ENCODE results near the gene LRSAM1. TPM values are rescaled to one million over a fixed set of nuclear protein-coding genes. Genes with fewer than 3 reads are reported as not detected.

The LRSAM1 gene
- total and polyA plus RNA-seq, 9 of the 15 experiments (the other 6 are each of a cell fraction or from before 2014, with no cell fraction given), result 0.07 to 16.2 (median 4.7) TPM

DNA sequence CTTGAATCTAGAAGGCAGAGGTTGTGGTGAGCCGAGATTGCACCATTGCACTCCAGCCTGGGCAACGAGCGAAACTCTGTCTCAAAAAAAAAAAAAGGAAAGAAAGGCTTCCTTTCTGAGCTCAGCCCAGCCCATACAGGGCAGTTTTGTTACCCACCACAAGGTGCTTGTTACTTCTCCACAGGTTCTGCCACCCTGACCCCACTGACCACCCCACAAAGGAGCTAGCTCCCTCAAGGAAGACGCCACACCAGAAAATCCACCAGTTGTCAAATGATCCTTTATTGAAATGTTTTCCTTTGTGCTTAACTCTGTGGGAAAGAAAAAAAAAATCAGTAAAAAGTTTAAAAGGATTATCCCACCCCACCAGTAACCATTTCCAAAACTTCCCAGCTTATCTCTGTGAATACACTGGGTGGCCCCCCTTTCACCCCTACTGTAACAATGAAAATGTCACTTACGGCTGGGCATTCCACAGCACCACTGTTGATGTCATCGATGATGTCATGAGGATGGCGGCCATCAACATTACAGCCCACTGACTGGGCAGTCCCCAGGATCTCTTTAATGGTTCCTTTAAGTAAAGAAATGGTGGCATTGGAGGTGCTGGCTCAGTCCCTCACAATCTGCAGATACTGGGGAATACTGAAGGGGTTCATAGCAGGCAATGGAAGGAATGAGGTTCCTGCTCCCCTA, 3.7 kb upstream of the LRSAM1 start (continued):
- TF ChIP-seq POLR2AphosphoS2 (IDR thresholded peaks at IDR 0.05; ENCODE audit: low read length), result 0 out of 2 replicates have a peak, but pooled peaks have one; percentile 18
- TF ChIP-seq KAT2B (IDR thresholded peaks at IDR 0.05; ENCODE audit: low read depth, low read length), result no peak
- no peak for TF ChIP-seq HNRNPLL (IDR thresholded peaks at IDR 0.05; ENCODE audit: low read depth, low read length, poor library complexity, severe bottlenecking)
- no peak for TF ChIP-seq FOS (IDR thresholded peaks at IDR 0.05; ENCODE audit: extremely low read depth, insufficient read length)
- TF ChIP-seq, protein P1, sequence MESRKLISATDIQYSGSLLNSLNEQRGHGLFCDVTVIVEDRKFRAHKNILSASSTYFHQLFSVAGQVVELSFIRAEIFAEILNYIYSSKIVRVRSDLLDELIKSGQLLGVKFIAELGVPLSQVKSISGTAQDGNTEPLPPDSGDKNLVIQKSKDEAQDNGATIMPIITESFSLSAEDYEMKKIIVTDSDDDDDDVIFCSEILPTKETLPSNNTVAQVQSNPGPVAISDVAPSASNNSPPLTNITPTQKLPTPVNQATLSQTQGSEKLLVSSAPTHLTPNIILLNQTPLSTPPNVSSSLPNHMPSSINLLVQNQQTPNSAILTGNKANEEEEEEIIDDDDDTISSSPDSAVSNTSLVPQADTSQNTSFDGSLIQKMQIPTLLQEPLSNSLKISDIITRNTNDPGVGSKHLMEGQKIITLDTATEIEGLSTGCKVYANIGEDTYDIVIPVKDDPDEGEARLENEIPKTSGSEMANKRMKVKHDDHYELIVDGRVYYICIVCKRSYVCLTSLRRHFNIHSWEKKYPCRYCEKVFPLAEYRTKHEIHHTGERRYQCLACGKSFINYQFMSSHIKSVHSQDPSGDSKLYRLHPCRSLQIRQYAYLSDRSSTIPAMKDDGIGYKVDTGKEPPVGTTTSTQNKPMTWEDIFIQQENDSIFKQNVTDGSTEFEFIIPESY (CRISPR knock-in tag; IDR thresholded peaks at IDR 0.05), result peak; percentile 57; the same call in 1 of the 2 replicates

DNA sequence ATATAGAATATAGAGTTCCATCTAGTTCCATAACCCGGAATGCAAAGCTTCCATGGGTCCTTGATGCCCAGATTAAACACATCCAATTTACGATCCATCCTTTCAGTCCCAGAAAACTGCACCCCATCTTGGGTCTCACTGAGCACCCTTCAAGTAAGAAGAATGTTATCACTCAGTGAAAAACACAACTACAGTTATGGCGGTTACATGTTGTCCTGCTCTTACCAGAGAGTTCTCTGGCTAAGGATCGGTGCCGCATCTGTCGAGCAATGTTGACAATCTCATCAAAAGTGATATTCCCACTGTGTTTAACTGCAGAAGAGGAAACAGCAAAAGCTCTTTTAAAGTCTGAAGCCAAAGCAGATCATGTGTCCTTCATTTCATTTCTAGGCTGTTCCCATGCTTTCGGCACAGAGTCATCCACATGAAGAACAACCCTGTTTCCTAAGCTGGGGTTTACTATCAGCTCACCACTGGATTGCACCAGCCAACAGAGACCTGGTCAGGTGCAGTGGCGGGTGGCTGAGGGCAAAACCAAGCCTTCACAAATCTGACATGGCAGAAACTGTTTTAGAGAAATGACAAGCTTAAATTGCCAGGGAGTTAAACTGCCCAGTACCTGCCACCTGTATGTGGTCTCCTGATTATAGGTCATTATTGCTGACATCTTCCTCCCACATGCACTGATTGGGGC, 3.1 kb upstream of the LRSAM1 start:
- BruUV-seq (replicated peaks), result no TSS peak
- no peak overlapping the region for H2AFZ ChIP-seq (ENCODE audit: low read depth, low read length)
- intact Hi-C loops (cut with micrococcal nuclease) (no loop called here), in situ Hi-C loops (cut with MboI) (no loop called here)
- H3K79me2 ChIP-seq (ENCODE audit: control insufficient read depth, insufficient read depth, low read length), result peaks cover 61% of the 10 kb centered on the region
- H3K4me2 ChIP-seq (ENCODE audit: insufficient read depth, low read length), result peak overlapping the region; percentile 100
- H3K4me1 ChIP-seq (replicated peaks in 1 of 2; ENCODE audit: control insufficient read depth in 2 of 2, insufficient read depth in 2 of 2, low read length in 2 of 2), result peaks cover 18 to 19% of the 10 kb centered on the region in 2 experiments; a peak in 4 of 5 replicates
- H3K27ac ChIP-seq (ENCODE audit: extremely low read depth, low read depth, low read length), result peak overlapping the region; percentile 82; the same call in 2 of the 3 replicates
- WGBS (ENCODE audit: insufficient coverage, low coverage, missing lambda C conversion rate), result 73% methylated on average over 8 of the region's 8 CpGs
- peaks cover 12% of the 10 kb centered on the region for H3K9me3 ChIP-seq (replicated peaks; ENCODE audit: control insufficient read depth, insufficient read depth, low read depth, low read length)
- H3K36me3 ChIP-seq (ENCODE audit: control insufficient read depth, insufficient read depth, low read length), result peaks cover 73% of the 10 kb centered on the region
- FAIRE-seq, result no peak
- peak overlapping the region; percentile 78; the same call in 1 of the 2 replicates for H3K4me3 ChIP-seq
- no peaks in the 10 kb centered on the region for H3K27me3 ChIP-seq (ENCODE audit: control insufficient read depth in 2 of 2, insufficient read depth in 2 of 2, low read length in 2 of 2)
- H3K9ac ChIP-seq (ENCODE audit: insufficient read depth in 1 of 2, low read depth in 2 of 2, low read length in 2 of 2), result peak overlapping the region; percentile 94 to 97
- no peak for ATAC-seq
- no peaks in the 10 kb centered on the region for H3K9me1 ChIP-seq (ENCODE audit: control insufficient read depth, insufficient read depth, low read length)
- POLR2A ChIA-PET, result interaction anchor here (0.5 to 5.5 kb wide), 6 partner anchors 16 to 444 kb away, joined by 3 to 30 read pairs (median 3); partner anchors contain the start of gene ZNF79
- peaks cover 35% of the 10 kb centered on the region for H4K20me1 ChIP-seq (replicated peaks; ENCODE audit: control insufficient read depth, insufficient read depth, low read length)
- CTCF ChIA-PET (ENCODE audit: low intra/inter-chr PET ratio), result no interaction called here
- no peak for DNase-seq (ENCODE audit: extremely low read depth in 1 of 4, low spot score in 3 of 4)
- TF ChIP-seq, protein P2, sequence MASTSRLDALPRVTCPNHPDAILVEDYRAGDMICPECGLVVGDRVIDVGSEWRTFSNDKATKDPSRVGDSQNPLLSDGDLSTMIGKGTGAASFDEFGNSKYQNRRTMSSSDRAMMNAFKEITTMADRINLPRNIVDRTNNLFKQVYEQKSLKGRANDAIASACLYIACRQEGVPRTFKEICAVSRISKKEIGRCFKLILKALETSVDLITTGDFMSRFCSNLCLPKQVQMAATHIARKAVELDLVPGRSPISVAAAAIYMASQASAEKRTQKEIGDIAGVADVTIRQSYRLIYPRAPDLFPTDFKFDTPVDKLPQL (IDR thresholded peaks at IDR 0.05; ENCODE audit: extremely low read depth, insufficient read length), result no peak
- TF ChIP-seq ZNF431 (CRISPR knock-in tag; IDR thresholded peaks at IDR 0.05) (0 out of 2 replicates have a peak, but pooled peaks have one; percentile 16), CHCHD3 (CRISPR knock-in tag; IDR thresholded peaks at IDR 0.05) (no peak), EHMT2 (IDR thresholded peaks at IDR 0.05) (no peak), ZC3H8 (IDR thresholded peaks at IDR 0.05) (no peak), HNRNPL (IDR thresholded peaks at IDR 0.05; ENCODE audit: low read depth, low read length) (0 out of 2 replicates have a peak, but pooled peaks have one; percentile 39)
- TF ChIP-seq, protein P3, sequence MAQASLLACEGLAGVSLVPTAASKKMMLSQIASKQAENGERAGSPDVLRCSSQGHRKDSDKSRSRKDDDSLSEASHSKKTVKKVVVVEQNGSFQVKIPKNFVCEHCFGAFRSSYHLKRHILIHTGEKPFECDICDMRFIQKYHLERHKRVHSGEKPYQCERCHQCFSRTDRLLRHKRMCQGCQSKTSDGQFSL (CRISPR knock-in tag; IDR thresholded peaks at IDR 0.05), result no peak
- TF ChIP-seq, protein P3 (tag; IDR thresholded peaks at IDR 0.05), result no peak
- TF ChIP-seq, protein P4, sequence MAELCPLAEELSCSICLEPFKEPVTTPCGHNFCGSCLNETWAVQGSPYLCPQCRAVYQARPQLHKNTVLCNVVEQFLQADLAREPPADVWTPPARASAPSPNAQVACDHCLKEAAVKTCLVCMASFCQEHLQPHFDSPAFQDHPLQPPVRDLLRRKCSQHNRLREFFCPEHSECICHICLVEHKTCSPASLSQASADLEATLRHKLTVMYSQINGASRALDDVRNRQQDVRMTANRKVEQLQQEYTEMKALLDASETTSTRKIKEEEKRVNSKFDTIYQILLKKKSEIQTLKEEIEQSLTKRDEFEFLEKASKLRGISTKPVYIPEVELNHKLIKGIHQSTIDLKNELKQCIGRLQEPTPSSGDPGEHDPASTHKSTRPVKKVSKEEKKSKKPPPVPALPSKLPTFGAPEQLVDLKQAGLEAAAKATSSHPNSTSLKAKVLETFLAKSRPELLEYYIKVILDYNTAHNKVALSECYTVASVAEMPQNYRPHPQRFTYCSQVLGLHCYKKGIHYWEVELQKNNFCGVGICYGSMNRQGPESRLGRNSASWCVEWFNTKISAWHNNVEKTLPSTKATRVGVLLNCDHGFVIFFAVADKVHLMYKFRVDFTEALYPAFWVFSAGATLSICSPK (IDR thresholded peaks at IDR 0.05; ENCODE audit: borderline replicate concordance), result no peak

Measured in K562 (cell line).